ENCODE results near the gene GAGE13. TPM values are rescaled to one million over a fixed set of nuclear protein-coding genes. Genes with fewer than 3 reads are reported as not detected.
"Not testable (repeated sequence)": the region's sequence is repeated elsewhere in the genome, so short reads cannot be mapped to it uniquely, and the experiment has no call there.

The GAGE13 gene
- total RNA-seq, 6 experiments from 2014 or later, result not detected

- no peak overlapping the region for H3K27ac ChIP-seq
- TF ChIP-seq POLR2A (IDR thresholded peaks at IDR 0.05) (no peak), CTCF (IDR thresholded peaks at IDR 0.05) (no peak)
- no peaks in the 10 kb centered on the region for H3K4me1 ChIP-seq
- 62% methylated on average over 1 of the region's 1 CpG for WGBS (ENCODE audit: insufficient coverage, low coverage, low lambda C conversion rate, missing lambda C conversion rate)
- no peaks in the 10 kb centered on the region for H3K27me3 ChIP-seq
- intact Hi-C loops (cut with DNase I), result no loop called here
- DNase-seq, result no peak
- no peak overlapping the region for H3K4me3 ChIP-seq
- no peaks in the 10 kb centered on the region for H3K36me3 ChIP-seq
- H3K9me3 ChIP-seq, result no peaks in the 10 kb centered on the region
- no peak for ATAC-seq
Measured at GRCh38 chrX:49300703-49301102, 30.7 kb upstream of the GAGE13 start.

- H3K27ac ChIP-seq, result no peak within 1 kb of the TSS
- no peak within 1 kb of the TSS for H3K4me3 ChIP-seq
- 64% methylated on average over 9 of the region's 15 CpGs for WGBS (ENCODE audit: insufficient coverage, low coverage, low lambda C conversion rate, missing lambda C conversion rate)
- no peaks in the 10 kb centered on the region for H3K9me3 ChIP-seq
- H3K27me3 ChIP-seq, result no peaks in the 10 kb centered on the region
- ATAC-seq, result no peak
- H3K4me1 ChIP-seq, result no peaks in the 10 kb centered on the region
- no peak for DNase-seq
- no peak for TF ChIP-seq CTCF (IDR thresholded peaks at IDR 0.05)
- TF ChIP-seq POLR2A (IDR thresholded peaks at IDR 0.05), result no peak
- H3K36me3 ChIP-seq, result no peaks in the 10 kb centered on the region
- intact Hi-C loops (cut with DNase I), result no loop called here
Measured at GRCh38 chrX:49303346-49303745, 28.0 kb upstream of the GAGE13 start, which contains the start of gene GAGE10. Gene GAGE10 (plus strand): TSS chrX:49303646. CDS start chrX:49304860, 1,214 bp downstream.

GRCh38 chrX:49307775-49308174, 23.6 kb upstream of the GAGE13 start:
- intact Hi-C loops (cut with DNase I); H3K4me3 ChIP-seq; H3K4me1 ChIP-seq; H3K27me3 ChIP-seq; H3K36me3 ChIP-seq; H3K9me3 ChIP-seq; H3K27ac ChIP-seq; DNase-seq; ATAC-seq: not testable (repeated sequence)
- WGBS (ENCODE audit: insufficient coverage, low coverage, low lambda C conversion rate, missing lambda C conversion rate), result 44% methylated on average over 2 of the region's 2 CpGs

GRCh38 chrX:49308604-49309269, 22.6 kb upstream of the GAGE13 start:
- WGBS (ENCODE audit: insufficient coverage, low coverage, low lambda C conversion rate, missing lambda C conversion rate), result 29% methylated on average over 7 of the region's 15 CpGs
- intact Hi-C loops (cut with DNase I), result no loop called here
- H3K4me3 ChIP-seq, result peak overlapping the region; percentile 16 to 29 (median 23)
- H3K27me3 ChIP-seq, result no peaks in the 10 kb centered on the region
- DNase-seq (no peak), ATAC-seq (peak; percentile 59 to 80 (median 70))
- H3K27ac ChIP-seq, result peak overlapping the region; percentile 27 to 43 (median 42)
- no peaks in the 10 kb centered on the region for H3K4me1 ChIP-seq
- no peaks in the 10 kb centered on the region for H3K36me3 ChIP-seq
- TF ChIP-seq POLR2A (IDR thresholded peaks at IDR 0.05) (no peak), CTCF (IDR thresholded peaks at IDR 0.05) (no peak)
- H3K9me3 ChIP-seq, result no peaks in the 10 kb centered on the region

- no peaks in the 10 kb centered on the region for H3K36me3 ChIP-seq
- DNase-seq, result no peak
- H3K9me3 ChIP-seq, result no peaks in the 10 kb centered on the region
- TF ChIP-seq CTCF (IDR thresholded peaks at IDR 0.05), result no peak
- TF ChIP-seq POLR2A (IDR thresholded peaks at IDR 0.05), result no peak
- intact Hi-C loops (cut with DNase I), result no loop called here
- ATAC-seq, result peak; percentile 45 to 69 (median 52)
- H3K4me1 ChIP-seq, result no peaks in the 10 kb centered on the region
- 20% methylated on average over 8 of the region's 8 CpGs for WGBS (ENCODE audit: insufficient coverage, low coverage, low lambda C conversion rate, missing lambda C conversion rate)
- H3K27me3 ChIP-seq, result no peaks in the 10 kb centered on the region
- peak overlapping the region; percentile 16 to 29 (median 23) for H3K4me3 ChIP-seq
- peak overlapping the region; percentile 27 to 43 (median 42) for H3K27ac ChIP-seq
Measured at GRCh38 chrX:49309401-49309981, 21.9 kb upstream of the GAGE13 start.
